Fibroblast of skin of right biceps (primary cell): ENCODE measurements around the gene NANOG.
"Not testable (repeated sequence)": the region's sequence is repeated elsewhere in the genome, so short reads cannot be mapped to it uniquely, and the experiment has no call there.

Source experiments
- DNase-seq: peaks from one replicate; pipeline ENCODE4 v3.0.0-alpha.2; 2013

NANOG gene

GRCh38 chr12:7788884-7789528, at the start of gene NANOG:
Gene NANOG, plus strand, starts transcription at chr12:7789402. Its CDS starts 213 bp downstream, at chr12:7789615.
- not testable (repeated sequence) for DNase-seq

- no peak for DNase-seq
Measured at GRCh38 chr12:7747246-7747645, 42.0 kb upstream of the NANOG start, which contains the start of gene CLEC4C. Gene CLEC4C, minus strand, starts transcription at chr12:7747375. Its CDS starts 27 bp downstream, at chr12:7747348.

GRCh38 chr12:7748852-7749251, 40.4 kb upstream of the NANOG start:
- DNase-seq: no peak

- DNase-seq: no peak
Measured at GRCh38 chr12:7749442-7749841, 39.8 kb upstream of the NANOG start.

GRCh38 chr12:7750350-7750749, 38.9 kb upstream of the NANOG start:
- no peak for DNase-seq

GRCh38 chr12:7751394-7751793, 37.8 kb upstream of the NANOG start:
- no peak for DNase-seq

- not testable (repeated sequence) for DNase-seq
Measured at GRCh38 chr12:7751941-7752922, 37.0 kb upstream of the NANOG start.

GRCh38 chr12:7755668-7756067, 33.5 kb upstream of the NANOG start:
- not testable (repeated sequence) for DNase-seq

- no peak for DNase-seq
Measured at GRCh38 chr12:7756993-7757392, 32.2 kb upstream of the NANOG start.

- DNase-seq: no peak
Measured at GRCh38 chr12:7758766-7759140, 30.4 kb upstream of the NANOG start.

GRCh38 chr12:7769999-7770398, 19.2 kb upstream of the NANOG start:
- DNase-seq: no peak

- no peak for DNase-seq
Measured at GRCh38 chr12:7781274-7781673, 7.9 kb upstream of the NANOG start.

GRCh38 chr12:7782055-7782454, 7.1 kb upstream of the NANOG start:
- DNase-seq: no peak

GRCh38 chr12:7783433-7783832, 5.8 kb upstream of the NANOG start:
- DNase-seq: not testable (repeated sequence)

GRCh38 chr12:7784701-7785100, 4.5 kb upstream of the NANOG start:
- DNase-seq: no peak

- DNase-seq: no peak
Measured at GRCh38 chr12:7787574-7788293, 1.5 kb upstream of the NANOG start.

GRCh38 chr12:7788294-7788660, 925 bp upstream of the NANOG start:
- DNase-seq: no peak

GRCh38 chr12:7793211-7793610, 4.0 kb downstream of the NANOG start:
- DNase-seq: no peak

- not testable (repeated sequence) for DNase-seq
Measured at GRCh38 chr12:7797269-7797668, 8.1 kb downstream of the NANOG start.

- DNase-seq: no peak
Measured at GRCh38 chr12:7797698-7798398, 8.6 kb downstream of the NANOG start.

GRCh38 chr12:7798750-7799308, 9.6 kb downstream of the NANOG start:
- DNase-seq: not testable (repeated sequence)

GRCh38 chr12:7801460-7801859, 12.3 kb downstream of the NANOG start:
- DNase-seq: no peak
